HEK293T (cell line): ENCODE measurements around the gene CLPSL1.

Experiments used
- CTCF ChIA-PET: fragments of 350-600 bp; formaldehyde crosslinking; extraction: SDS; loops from one replicate; lab custom pipeline; 2021; ENCODE audit warnings: antibody characterized with exemption, inconsistent platforms; lab: Yijun Ruan, JAX
- POLR2A ChIA-PET: fragments of 350-600 bp; formaldehyde crosslinking; extraction: SDS; loops from one replicate; lab custom pipeline; 2020; ENCODE audit warnings: antibody characterized with exemption, inconsistent platforms; lab: Yijun Ruan, JAX
- DNase-seq: peaks from one replicate; pipeline ENCODE4 v3.0.0; 2012; ENCODE audit warnings: mixed read lengths; ENCODE audit errors: extremely low spot score
- ARNT ChIP-seq: fragments of 450-650 bp; IDR thresholded peaks from 2 replicates; pipeline ENCODE4 v1.6.1; 2017; ENCODE audit warnings: mild to moderate bottlenecking
- BHLHE40 ChIP-seq: fragments of 450-650 bp; IDR thresholded peaks from 2 replicates; pipeline ENCODE4 v1.6.1; 2016; ENCODE audit warnings: mild to moderate bottlenecking, moderate library complexity, borderline replicate concordance
- CTBP1 ChIP-seq: fragments of 450-650 bp; IDR thresholded peaks from 2 replicates; pipeline ENCODE4 v1.6.1; 2016; ENCODE audit warnings: borderline replicate concordance
- ELF4 ChIP-seq: fragments of 450-650 bp; IDR thresholded peaks from 2 replicates; pipeline ENCODE4 v1.6.1; 2017; ENCODE audit warnings: antibody characterized with exemption
- FOXA1 ChIP-seq: fragments of 450-650 bp; IDR thresholded peaks from 2 replicates; pipeline ENCODE4 v1.6.1; 2016; ENCODE audit warnings: mild to moderate bottlenecking
- FOXK2 ChIP-seq: fragments of 450-650 bp; IDR thresholded peaks from 2 replicates; pipeline ENCODE4 v1.6.1; 2016; ENCODE audit warnings: mild to moderate bottlenecking
- FOXM1 ChIP-seq: fragments of 450-650 bp; IDR thresholded peaks from 2 replicates; pipeline ENCODE4 v1.6.1; 2017; ENCODE audit warnings: mild to moderate bottlenecking, borderline replicate concordance
- HDGF ChIP-seq: fragments of 450-650 bp; IDR thresholded peaks from 2 replicates; pipeline ENCODE4 v1.6.1; 2017; ENCODE audit warnings: antibody characterized with exemption, borderline replicate concordance
- L3MBTL2 ChIP-seq: fragments of 450-650 bp; conservative IDR thresholded peaks from 2 replicates; pipeline ENCODE4 v1.6.1; 2016; ENCODE audit warnings: mild to moderate bottlenecking
- LEF1 ChIP-seq: fragments of 450-650 bp; IDR thresholded peaks from 2 replicates; pipeline ENCODE4 v1.6.1; 2017; ENCODE audit warnings: mild to moderate bottlenecking, borderline replicate concordance
- NFRKB ChIP-seq: fragments of 450-650 bp; IDR thresholded peaks from 2 replicates; pipeline ENCODE4 v1.6.1; 2016; ENCODE audit warnings: mild to moderate bottlenecking, moderate library complexity
- SP1 ChIP-seq: fragments of 450-650 bp; IDR thresholded peaks from 2 replicates; pipeline ENCODE4 v1.6.1; 2017
- SUZ12 ChIP-seq: fragments of 450-650 bp; IDR thresholded peaks from 2 replicates; pipeline ENCODE4 v1.6.1; 2016; ENCODE audit warnings: mild to moderate bottlenecking
- TARDBP ChIP-seq: fragments of 450-650 bp; IDR thresholded peaks from 2 replicates; pipeline ENCODE4 v1.6.1; 2016
- ZNF384 ChIP-seq: fragments of 450-650 bp; IDR thresholded peaks from 2 replicates; pipeline ENCODE4 v1.6.1; 2016
- TF ChIP-seq, protein P1 (sequence below): fragments of 450-650 bp; IDR thresholded peaks from 2 replicates; pipeline ENCODE4 v1.6.1; 2016

The CLPSL1 gene

DNA sequence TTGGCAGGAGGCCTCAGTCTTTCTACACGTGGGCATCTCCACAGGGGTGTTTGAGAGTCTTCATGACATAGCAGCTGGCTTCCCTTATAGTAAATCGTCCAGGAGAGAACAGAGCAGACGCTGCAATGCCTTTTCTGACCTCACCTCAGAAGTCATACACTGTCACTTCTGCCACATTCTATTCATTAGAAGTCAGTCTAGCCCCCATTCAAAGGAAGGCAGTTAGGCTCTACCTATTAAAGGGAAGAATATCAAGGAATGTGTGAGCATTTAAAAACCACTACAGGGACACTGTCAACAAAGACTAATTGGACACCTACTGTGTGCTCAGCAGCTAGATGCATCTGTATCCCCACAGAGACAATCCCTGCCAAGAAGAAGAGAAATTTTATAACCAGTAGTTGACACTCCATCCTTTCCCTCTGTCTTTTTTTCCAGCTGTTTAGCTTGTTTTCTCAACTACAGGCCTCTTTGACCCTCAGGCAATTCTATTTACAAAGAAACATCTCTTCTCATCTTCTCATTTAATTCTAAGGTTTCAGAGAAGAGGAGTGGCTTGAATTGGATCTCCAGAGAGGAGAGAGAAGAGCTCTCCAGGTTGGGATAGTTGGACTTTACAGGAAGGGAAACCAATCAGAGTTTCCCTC lies 25.4 kb upstream of the CLPSL1 start:
- ChIA-PET POLR2A (no interaction called here), CTCF (no interaction called here)
- no peak for DNase-seq
- TF ChIP-seq ELF4 (no peak), CTBP1 (no peak), FOXM1 (no peak), BHLHE40 (no peak), FOXK2 (no peak), ZNF384 (no peak)

DNA sequence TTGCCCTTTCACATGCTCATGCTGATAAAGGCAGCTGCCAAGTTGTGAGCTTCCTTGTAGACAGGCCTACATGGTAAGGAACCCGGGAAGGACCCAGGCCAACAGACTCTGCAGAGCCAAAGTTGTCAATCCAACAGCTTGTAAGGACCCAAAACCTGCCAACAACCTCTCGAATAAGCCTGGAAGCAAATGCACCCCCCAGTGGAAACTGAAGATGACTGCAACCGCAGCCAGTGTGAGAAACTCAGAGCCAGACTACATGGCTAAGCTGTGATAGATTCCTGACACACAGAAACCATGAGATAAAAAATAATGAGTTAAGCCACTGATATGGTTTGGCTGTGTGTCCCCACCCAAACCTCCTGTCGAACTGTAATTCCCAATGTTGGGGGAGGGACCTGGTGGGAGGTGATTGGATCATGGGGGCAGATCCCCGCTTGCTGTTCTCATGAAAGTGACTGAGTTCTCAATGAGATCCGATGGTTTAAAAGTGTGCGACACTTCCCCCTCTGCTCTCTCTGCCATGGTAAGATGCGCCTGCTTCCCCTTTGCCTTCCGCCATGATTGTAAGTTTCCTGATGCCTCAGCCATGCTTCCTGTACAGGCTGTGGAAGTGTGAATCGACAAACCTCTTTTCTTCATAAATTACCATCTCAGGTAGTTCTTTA lies 23.2 kb upstream of the CLPSL1 start:
- ChIA-PET CTCF (interaction anchor here (0.6 to 1.5 kb wide), 8 partner anchors 11 to 235 kb away, joined by 3 to 5 read pairs (median 3); partner anchors contain the start of gene ARMC12), POLR2A (no interaction called here)
- DNase-seq: peak; percentile 69
- TF ChIP-seq FOXM1 (no peak), NFRKB (no peak), SP1 (no peak), FOXK2 (no peak), L3MBTL2 (no peak), ELF4 (no peak), LEF1 (no peak), BHLHE40 (no peak), SUZ12 (no peak), FOXA1 (no peak), TARDBP (no peak), ARNT (no peak), CTBP1 (no peak)
- TF ChIP-seq, protein P1, sequence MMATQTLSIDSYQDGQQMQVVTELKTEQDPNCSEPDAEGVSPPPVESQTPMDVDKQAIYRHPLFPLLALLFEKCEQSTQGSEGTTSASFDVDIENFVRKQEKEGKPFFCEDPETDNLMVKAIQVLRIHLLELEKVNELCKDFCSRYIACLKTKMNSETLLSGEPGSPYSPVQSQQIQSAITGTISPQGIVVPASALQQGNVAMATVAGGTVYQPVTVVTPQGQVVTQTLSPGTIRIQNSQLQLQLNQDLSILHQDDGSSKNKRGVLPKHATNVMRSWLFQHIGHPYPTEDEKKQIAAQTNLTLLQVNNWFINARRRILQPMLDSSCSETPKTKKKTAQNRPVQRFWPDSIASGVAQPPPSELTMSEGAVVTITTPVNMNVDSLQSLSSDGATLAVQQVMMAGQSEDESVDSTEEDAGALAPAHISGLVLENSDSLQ: no peak; the same call in 1 of the 2 replicates

DNA sequence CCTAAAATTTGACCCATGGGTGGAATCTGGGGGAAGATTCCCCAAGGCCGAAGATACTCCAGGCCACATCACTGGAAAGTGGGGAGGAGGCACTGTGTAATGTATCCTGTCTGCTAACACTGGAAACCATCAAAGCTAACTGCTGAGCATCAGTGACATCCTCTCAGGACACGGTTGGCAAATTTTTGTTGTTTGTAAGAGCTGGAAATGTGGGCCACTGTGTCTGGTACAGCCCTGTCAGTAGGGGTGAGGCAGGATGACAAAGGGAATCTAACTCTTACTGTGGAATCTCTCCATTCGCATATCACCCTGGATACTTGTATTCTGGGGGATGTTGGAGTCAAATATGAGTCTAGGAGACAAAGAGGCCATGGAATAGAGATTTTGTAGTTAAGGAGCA lies 21.4 kb upstream of the CLPSL1 start:
- ChIA-PET POLR2A (no interaction called here), CTCF (no interaction called here)
- no peak for DNase-seq
- TF ChIP-seq FOXM1 (no peak), SUZ12 (no peak)

DNA sequence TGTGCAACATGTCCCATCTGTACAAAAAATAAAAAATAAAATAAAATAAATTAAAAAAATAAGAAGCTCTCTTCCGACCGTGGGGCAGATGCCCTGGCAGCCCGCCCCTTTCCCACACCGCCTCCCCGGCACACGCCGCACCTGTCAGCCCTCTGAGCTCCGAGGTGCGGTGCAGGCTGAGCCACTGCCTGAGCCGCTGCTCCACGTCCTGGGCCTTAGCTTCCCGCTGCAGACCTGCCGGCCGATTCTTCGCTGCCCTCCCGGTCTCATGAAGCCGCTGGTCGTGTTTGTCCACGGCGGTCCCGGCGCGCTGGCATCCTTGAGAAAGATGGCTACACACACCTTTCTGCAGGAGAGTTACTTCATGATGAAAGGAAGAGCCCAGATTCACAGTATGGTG lies 15.1 kb upstream of the CLPSL1 start:
- ChIA-PET POLR2A (no interaction called here), CTCF (no interaction called here)
- TF ChIP-seq FOXK2: no peak
- DNase-seq: no peak

DNA sequence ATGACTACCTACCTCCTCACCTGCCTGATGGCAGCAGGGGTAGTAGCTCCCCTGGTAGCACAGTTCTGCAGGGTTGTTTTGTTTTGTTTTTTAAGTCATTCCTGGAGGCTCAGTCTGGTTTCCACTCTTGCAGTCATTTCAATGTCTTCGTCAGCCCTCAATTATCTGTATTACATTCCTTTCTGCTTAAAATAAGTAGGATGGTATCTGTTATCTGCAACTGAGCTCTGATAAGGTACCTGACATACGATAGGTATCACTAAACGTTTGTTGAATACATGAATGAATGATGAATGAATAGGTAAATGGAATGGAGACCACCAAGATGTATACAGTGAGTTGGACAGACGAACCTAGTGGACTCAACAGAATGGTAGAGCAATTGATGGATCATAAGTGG lies 11.6 kb upstream of the CLPSL1 start:
- TF ChIP-seq NFRKB: no peak
- TF ChIP-seq ELF4: no peak
- TF ChIP-seq ARNT: no peak
- TF ChIP-seq SUZ12: no peak
- no peak for TF ChIP-seq CTBP1
- no peak for TF ChIP-seq L3MBTL2
- TF ChIP-seq ZNF384: no peak
- DNase-seq: no peak
- POLR2A ChIA-PET: no interaction called here
- CTCF ChIA-PET: no interaction called here

DNA sequence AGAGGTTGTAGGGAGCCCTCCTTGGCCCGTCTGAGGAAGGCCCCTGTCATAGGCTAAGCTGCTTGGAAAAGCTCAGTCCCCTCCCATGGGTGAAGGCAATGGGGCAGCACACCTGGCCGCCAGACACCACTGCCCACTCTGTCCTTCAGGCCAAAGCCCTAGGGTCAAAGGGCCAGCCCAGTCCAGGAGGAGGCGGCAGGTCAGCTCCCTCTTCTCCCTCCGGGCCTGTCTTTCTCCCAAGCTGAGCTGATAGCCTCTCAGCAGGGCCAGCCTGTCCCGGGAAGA lies 9.5 kb upstream of the CLPSL1 start:
- TF ChIP-seq HDGF (no peak), FOXA1 (no peak), NFRKB (no peak), L3MBTL2 (no peak), ARNT (no peak), BHLHE40 (no peak), LEF1 (no peak), TARDBP (no peak), ZNF384 (no peak), SUZ12 (no peak), CTBP1 (no peak), ELF4 (no peak), SP1 (no peak), FOXK2 (no peak), FOXM1 (no peak)
- TF ChIP-seq, protein P1: no peak
- CTCF ChIA-PET: interaction anchor here (0.6 kb wide), 2 partner anchors 14 to 21 kb away, joined by 3 to 4 read pairs; no protein-coding TSS in a partner anchor
- DNase-seq: no peak
- POLR2A ChIA-PET: no interaction called here

DNA sequence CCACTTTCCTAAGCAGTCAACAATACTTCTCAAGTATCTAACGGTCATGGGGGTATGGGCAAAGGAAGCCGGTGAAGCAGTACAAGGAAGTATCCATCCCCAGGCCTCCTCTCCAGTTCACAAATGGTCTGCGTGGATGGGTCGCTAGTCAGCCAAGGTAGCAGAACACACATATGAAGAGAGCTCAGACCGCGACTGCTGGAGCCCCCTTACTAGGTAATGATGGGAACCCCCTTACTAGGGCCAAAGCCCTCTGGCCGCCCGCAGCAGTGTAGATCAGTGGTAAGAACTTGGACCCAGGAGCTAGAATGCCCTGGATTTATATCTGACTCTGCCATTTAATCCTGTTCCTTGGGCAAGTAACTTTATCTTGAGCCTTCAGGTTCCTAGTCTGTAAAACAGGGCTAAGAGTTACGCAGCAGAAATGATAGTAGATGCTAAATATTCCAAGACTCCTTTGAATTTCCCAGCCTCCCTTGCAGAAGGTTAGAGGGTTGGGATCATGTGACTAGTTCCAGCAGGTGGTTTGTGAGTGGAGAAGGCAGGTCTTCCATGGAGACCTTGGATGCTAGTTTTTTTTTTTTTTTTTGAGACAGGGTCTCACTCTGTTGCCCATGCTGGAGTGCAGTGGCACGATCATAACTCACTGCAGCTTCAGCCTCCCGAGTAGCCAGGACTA lies 6.6 kb upstream of the CLPSL1 start:
- POLR2A ChIA-PET: no interaction called here
- no peak for DNase-seq
- CTCF ChIA-PET: interaction anchor here (0.6 kb wide), 2 partner anchors 136 to 291 kb away, joined by 3 to 4 read pairs; no protein-coding TSS in a partner anchor
- TF ChIP-seq L3MBTL2 (no peak), SP1 (no peak), CTBP1 (no peak), LEF1 (no peak), HDGF (no peak), NFRKB (no peak), FOXK2 (no peak), ELF4 (no peak), ARNT (no peak), BHLHE40 (no peak), TARDBP (no peak), SUZ12 (no peak), FOXM1 (no peak), FOXA1 (no peak), ZNF384 (no peak)
- TF ChIP-seq, protein P1: no peak
